Astrocyte of the cerebellum (primary cell): ENCODE measurements around the gene ATP8A1.
"Not testable (repeated sequence)": the region's sequence is repeated elsewhere in the genome, so short reads cannot be mapped to it uniquely, and the experiment has no call there.

Experiments
- DNase-seq: peaks from one replicate; pipeline ENCODE4 v3.0.0-alpha.2; 2011; ENCODE audit warnings: low read depth
- H3K4me3 ChIP-seq: 2 replicates; pipeline ENCODE4 v1.5.1; 2011; ENCODE audit warnings: mild to moderate bottlenecking, low read depth, low read length, moderate library complexity
- in situ Hi-C: cut with HindIII; loops from 2 replicates; pipeline ENCODE4 v1.10.0; 2017; ENCODE audit warnings: low sequenced_read_pairs
- TF ChIP-seq, protein P1 (sequence below): IDR thresholded peaks from 2 replicates; pipeline ENCODE4 v1.5.1; 2012; ENCODE audit warnings: low read length, low read depth, moderate library complexity, mild to moderate bottlenecking; ENCODE audit errors: missing control alignments

ATP8A1 gene

DNA sequence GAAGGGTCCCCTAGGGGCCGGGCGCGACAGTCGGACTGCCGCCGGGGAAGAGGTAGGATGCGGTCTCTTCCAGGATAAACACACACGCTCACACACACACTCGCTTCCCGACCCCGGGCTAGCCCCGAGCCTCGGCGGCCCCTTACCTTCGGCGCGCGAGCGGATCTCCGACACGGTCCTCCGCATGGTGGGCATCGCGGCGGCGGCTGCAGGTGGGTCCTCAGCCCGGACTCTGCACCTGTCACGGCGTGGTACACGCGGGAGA, 294 bp downstream of the ATP8A1 start:
- DNase-seq: no peak
- H3K4me3 ChIP-seq: peak overlapping the region; percentile 62
- TF ChIP-seq, protein P1, sequence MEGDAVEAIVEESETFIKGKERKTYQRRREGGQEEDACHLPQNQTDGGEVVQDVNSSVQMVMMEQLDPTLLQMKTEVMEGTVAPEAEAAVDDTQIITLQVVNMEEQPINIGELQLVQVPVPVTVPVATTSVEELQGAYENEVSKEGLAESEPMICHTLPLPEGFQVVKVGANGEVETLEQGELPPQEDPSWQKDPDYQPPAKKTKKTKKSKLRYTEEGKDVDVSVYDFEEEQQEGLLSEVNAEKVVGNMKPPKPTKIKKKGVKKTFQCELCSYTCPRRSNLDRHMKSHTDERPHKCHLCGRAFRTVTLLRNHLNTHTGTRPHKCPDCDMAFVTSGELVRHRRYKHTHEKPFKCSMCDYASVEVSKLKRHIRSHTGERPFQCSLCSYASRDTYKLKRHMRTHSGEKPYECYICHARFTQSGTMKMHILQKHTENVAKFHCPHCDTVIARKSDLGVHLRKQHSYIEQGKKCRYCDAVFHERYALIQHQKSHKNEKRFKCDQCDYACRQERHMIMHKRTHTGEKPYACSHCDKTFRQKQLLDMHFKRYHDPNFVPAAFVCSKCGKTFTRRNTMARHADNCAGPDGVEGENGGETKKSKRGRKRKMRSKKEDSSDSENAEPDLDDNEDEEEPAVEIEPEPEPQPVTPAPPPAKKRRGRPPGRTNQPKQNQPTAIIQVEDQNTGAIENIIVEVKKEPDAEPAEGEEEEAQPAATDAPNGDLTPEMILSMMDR: no peak
- in situ Hi-C loops: no loop called here

DNA sequence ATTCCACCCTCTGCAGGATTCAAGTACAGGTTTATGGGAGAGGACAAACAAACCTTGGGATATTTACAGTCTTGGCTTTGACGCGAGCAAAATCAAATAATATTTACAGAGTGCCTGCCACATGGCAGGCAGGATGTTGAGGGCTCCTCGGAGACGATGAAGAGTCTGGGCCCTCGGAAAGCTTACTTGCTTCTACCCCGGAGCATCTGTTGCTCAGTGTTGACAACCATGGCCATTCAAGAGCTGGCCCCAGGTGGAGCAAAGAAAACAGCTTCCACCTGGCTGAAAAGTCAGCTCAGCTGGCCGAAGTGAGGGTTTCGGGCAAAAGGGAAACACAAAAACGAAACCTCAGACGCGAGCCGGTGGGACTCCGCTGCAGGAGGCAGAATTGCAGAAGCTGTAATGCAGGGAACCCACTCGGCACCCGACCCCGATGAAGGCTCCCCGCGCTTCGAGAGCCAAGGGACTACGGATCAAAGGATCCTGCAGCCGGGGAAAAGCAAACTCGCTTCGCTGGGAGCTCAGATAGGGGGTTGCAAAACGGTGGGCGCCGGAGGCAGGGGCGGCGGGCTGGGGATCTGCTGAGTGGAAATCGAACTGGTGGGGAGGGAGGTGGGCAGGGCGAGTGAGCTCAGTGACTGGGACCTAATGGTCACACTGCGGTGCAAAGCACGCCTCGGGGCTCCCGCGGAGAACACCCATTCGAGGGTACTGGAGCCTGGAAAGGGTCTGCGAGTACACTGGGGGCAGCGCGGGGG, 805 bp downstream of the ATP8A1 start:
- TF ChIP-seq, protein P1: no peak
- in situ Hi-C loops: no loop called here
- peak overlapping the region; percentile 62 for H3K4me3 ChIP-seq
- DNase-seq: no peak

DNA sequence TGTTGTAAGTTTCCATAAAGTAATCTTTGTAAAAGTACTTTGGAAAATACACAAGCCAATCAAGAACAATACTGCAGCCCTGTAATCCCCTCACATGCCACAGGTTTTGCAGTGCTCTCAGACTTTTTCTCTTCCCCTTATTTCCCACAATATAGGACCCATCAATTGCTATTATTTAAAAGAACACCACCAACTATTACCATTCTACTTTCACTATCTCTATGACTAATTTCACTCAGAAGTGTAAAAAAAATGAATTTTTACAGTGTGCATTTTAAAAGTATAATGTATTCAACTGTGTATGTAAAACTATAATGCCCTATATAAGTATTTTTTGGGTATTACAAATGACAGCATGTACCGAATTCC, 1.7 kb downstream of the ATP8A1 start:
- no peak for DNase-seq

DNA sequence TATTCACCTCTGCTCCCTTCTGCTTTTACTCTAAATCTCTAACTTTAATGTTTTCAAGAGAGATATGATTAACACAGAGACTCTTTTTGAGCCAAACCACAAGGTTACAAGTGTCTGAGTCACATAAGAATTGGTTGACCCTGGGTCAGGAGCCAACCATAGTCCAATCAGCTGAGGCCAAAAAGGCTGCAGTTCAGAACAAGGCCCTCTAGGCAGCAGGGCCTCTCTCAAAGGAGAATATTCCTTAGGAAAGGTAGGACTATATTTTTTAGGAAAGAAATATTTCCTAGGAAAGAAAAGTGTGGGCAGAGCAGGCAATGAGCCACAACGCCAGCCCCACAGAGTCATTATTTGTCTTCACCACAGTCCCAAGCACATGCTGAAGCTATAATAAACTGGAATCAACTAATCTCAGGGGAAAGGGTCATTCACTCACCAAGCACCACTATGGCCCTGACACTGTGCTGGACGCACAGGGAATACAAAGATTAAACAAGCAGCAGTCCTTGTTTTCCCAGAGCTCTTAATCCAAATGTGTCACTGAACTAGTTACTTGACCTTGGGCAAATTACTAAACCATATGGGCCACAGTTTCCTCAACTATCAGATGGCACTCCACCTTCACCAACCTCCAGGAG, 2.2 kb downstream of the ATP8A1 start:
- no peak overlapping the region for H3K4me3 ChIP-seq
- in situ Hi-C loops: no loop called here
- no peak for DNase-seq
- TF ChIP-seq, protein P1: no peak

More for the DNA sequence above, 1.7 kb downstream of the ATP8A1 start:
- H3K4me3 ChIP-seq: no peak overlapping the region
- TF ChIP-seq, protein P1: no peak
- in situ Hi-C loops: no loop called here

DNA sequence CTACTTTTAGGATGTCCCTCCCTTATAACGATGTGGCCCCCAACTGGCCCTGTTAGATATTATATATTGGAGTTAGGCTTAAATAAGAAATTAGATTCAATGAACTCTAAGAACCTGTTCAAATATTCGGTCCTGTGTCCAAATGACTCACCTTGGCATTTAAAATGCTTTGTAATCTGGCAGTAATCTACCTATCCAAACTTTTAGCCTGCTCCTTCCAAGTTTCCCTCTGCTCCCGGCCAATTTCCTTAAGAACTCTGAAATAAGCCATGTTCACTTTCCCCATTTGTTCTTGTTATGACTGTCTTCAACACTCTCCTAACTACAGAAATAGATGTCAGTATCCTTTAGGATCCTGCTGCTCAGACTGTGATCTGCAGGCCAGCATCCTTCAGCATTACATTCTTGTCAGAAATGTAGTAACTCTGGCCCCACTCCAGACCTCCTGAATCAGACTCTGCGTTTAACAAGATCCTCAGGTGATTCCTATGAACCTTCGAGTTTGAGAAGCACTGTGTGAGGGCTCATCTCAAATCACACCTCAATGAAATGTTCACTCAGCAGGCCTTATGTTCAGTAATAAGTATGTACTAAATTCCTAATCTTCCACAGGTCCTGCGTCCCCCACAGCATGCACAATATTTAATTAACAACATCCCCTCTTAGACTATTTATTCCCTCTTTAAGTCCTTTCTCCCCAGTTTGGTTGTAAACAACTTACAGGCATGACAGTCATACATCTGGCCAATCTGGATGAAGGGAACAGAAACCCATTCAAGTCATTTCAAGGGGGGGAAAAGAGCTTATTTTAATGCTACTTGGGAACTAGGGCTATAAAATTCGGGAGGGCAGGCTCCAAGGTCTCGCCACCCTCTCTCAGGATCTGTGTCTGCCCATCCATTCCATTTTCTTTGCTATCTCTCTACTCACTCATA, 3.0 kb downstream of the ATP8A1 start:
- DNase-seq: no peak
- TF ChIP-seq, protein P1: no peak
- no peak overlapping the region for H3K4me3 ChIP-seq
- in situ Hi-C loops: no loop called here

DNA sequence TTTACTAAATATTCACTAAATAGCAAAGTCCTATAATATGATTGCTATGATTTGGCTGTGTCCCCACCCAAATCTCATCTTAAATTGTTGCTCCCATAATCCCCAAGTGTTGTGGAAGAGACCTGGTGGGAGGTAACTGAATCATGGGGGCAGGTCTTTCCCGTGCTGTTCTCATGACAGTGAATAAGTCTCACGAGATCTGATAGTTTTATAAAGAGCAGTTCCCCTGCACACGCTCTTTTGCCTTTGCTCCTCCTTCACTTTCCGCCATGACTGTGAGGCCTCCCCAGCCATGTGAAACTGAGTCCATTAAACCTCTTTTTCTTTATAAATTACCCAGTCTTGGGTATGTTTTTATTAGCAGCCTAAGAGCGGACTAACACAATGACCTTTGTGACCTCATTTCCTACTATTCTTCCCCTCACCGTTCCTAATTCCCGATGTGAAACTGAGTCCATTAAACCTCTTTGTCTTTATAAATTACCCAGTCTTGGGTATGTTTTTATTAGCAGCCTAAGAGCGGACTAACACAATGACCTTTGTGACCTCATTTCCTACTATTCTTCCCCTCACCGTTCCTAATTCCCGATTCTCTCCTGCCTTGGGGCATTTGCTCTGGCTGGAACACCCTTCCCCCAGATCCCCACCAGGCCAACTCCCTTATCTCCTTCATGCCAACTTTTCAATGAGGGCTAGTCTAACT, 4.2 kb downstream of the ATP8A1 start:
- H3K4me3 ChIP-seq, DNase-seq, in situ Hi-C loops: not testable (repeated sequence)
